NCI-H1436 (cell line): Measurements from ENCODE around the gene MAPK8.

ENCODE experiments used
- DNase-seq: peaks from one replicate; lab custom pipeline; 2025; lab: John Stamatoyannopoulos, UW

Gene MAPK8

DNA sequence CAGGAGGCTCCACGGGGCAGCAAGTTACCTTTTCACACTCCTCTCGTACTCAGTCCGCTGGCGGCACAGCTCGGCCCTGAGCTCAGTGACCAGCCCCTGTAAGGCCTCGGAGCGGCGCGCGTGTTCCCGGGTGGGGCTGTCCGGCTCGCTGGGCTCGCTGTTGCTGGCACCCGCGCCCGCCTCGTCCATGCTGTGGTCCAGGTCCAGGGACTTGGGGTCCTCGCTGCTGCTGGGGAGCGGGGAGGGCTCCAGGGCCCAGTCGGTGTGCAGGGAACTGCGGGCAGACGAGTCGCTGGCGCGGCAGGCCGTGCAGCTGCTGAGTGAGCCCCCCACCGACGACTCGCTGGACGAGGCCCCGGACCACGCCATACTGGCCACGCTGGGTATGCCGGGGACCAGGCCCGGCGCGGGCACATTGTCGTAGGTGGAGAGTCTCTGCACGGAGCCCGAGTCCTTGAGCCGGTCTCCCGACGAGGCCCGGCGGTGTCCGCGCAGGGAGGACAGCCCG lies 143.8 kb downstream of the MAPK8 start:
- DNase-seq = no peak

DNA sequence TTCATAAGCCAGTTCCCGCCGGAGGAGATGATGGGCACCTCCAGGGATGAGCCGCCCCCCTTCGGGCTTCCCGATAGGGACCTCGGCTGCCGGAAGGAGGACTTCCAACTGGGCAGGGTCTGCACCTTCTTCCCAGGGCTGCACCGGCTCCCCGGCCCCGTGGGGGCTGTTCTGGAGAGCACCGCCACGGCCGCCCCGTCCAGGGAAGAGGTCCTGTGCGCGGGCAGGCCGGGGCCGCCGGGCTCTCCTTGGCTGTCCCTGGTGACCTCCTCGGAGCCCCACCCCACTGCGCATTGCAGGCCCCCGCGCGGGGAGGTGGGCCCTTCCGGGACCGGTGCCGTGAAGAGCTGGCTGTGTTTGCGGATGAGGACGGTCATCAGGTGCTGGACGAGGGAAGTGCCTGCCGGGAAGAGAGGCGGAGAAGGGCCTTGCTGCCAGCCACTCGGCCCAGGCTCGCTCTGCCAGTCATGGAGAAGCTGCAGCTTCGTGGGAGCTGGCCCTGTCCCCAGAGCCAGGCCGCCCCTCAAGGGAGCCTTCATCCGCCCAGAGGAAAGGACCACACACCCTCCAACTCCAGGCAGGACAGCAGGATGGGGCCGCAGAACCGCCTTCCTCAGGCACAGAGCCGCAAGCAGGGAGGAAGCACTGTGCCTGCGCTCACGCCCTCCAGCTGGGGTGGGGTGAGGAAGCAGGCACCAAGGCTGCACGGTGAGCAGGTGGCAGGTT lies 144.4 kb downstream of the MAPK8 start:
- no peak for DNase-seq

DNA sequence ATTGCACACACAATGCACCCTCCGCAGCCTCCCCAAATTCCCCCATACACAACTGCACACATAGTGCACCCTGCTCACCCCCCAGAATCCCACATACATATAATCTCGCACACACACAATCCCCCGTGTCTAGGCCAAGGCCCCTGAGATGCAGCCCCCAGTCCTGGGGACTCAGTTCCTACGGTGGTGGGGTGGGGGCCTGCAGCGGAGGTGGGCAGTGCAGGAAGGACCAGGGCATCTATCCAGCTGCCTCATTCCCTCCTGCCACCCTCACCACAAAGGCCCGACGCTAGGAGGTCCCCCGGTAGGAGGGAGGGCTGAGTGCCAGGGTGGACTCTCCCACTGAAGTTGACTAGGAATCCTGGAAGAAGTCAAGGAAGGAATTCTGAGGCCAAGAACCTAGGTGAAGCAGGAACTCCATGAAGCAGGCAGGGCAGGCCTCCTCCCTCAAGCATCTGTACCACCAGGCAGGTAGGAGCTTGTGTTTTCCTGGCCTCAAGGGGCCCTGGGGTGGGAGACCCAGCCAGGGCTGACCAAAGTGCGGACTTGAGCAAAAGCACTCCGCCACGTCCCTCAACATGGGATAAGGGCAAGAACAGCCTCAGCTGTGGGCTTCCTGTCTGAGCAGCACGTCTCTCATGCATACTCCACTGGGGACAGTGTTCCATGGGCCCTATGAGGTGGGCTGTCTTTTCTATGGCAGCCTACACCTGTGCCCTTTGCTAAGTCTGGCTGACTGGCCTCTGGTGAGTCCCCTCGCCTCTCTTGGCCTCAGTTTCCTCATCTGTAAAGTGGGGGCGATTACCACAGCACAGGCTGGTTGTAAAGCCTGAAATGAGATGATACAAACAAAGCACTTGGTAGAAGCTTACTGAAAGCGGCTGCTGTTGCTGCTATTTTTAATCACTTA lies 145.7 kb downstream of the MAPK8 start:
- DNase-seq = no peak

DNA sequence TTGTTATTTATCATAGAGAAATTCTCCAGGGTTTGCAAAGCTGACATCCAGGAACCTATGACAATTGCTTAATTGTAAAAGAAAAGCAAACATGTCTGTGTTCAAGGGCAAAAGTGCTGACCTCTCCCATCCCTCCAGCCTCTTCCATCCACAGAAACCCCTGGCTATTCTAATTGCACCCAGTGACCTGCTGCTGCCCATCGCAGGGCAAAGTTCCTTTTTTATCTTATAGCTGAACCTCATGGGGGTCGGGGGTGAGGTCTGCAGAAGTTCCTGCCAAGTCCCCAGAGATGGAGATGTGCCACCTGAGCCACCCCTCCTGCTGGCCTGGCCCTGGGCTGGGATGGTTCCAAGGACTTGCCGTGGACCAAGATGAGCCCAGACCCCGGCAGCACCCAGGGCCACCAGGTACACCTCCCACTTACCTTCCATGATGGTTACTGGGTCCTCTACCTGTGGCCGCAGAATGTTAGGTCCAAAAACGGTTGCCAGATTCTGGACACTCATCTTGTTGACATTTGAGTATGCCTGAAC lies 146.5 kb downstream of the MAPK8 start:
- DNase-seq = no peak

DNA sequence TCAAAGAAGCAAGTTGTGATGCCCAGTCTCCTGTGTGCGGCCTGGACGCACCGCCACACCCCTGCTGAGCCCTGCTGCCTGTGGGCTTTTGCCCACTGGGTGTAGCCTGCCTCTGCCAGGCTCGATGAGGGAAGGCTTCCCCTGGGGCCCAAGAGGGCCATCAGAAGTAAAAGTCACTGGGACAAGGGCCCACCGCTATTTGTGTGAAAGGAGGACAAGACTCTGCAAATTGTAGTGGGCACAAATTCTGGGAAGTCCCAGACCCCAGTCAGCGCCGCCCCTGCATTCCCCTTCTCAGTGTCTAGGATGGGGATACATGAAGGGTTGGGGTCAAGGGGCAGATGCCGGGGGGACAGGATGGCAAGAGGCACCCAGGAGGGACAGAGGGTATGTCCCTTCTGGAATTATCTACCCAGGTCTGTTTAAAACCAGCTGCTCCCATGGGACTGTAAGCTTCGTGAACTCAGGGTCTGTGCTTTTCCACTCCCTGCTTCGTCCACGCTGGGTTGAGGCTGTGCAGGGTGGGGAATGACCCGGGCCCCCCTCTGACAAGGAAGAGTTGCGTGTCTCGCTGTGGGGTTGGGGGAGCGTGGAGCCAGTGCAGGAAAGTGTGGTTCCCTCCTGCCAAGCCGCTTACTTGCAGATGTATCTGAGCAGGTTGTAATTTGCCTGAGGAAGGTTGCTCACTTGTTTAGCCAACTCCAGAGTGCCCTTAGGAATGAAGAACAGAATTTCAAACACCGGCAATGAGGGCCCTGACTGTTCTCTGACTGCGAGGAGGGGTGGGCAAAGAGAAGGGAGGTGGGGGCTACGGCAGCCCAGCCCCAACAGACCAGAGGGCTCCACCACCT lies 147.2 kb downstream of the MAPK8 start:
- DNase-seq = no peak

DNA sequence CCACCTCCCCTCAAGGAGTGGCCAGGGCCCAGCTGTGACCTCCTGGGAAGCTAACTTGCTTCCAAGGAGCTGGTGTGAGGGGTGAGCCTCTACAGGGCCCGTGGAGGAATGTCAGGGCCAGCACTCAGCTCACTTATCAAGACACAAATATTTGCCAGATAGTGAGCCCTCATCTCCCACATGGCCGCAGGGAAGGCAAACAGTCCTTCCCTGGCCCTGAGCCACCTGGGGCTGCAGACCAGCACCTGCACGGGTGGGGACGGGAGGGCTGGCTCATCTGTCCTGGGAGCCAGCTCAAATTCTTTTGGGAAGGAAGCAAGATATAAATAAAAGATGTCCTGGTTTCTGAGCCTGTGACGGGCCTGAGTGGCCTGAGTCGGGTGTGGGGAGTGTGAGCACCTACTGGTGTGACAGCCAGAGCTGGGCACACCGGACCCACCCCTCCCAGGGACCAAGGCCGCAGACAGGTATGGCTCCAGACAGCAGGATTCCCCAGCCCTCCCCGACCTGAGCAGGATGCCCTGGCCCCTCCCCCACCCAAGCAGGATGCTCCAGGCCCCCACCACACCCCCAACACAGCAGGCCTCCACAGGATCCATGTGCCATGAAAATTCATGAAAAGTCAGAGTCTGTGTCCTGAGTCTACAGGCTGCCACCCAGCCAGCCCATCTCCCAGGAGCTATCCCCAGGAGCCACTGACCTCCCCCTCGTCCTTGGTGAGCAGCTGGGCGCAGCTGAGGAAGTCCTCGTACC lies 148.0 kb downstream of the MAPK8 start:
- no peak for DNase-seq

DNA sequence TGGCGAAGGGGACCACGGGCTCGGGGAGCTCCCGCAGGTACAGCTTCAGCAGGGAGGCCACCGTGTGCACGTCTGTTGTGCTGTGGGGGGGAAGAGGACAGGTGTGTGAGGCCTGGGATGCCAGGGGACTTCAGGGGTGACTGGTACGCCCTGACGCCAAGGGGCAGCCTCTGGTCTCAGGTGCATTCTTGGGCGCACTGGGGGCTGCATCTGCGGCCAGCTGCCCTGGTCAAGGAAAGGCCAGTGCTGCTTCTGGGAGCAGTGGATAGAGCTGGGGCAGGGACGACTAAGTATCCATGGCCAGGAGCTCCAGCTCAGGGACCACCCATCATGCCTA lies 148.5 kb downstream of the MAPK8 start:
- no peak for DNase-seq

DNA sequence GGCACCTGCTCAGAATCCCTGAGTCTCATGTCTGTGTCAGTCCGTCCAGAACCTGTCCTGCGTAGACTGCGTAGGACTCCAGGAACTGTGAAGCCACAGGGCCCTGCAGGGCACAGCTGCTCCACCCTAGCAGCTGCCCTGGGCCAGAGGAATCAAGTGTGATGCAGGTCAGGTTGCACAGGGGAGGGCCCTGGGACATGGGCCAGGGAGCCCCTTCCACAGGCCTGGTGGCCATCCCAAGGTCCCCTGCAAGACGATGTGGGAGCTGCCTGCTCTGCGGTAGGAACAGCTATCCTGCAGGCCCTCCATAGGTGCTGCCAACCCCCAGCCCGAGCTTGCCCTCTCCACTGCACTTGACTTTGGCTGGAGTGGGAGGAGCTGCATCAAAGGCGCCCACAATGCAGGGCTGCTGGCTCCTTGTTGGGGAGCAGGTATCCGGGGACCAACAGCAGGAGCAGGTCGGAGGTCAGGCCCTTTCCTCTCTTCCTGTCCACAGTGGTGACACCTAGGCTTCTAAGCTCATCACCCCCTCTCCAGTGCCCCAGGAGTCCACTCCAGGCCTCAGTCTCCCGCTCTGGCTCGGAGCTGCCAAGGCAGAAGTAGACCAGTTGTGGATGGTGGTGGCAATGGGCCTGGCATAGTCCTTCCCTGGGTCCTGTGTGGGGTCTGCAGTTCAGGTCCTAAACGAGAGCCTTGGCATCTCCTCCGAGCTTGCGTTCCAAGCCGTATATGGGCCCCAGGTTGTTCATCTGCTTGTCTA lies 149.1 kb downstream of the MAPK8 start:
- DNase-seq = no peak

DNA sequence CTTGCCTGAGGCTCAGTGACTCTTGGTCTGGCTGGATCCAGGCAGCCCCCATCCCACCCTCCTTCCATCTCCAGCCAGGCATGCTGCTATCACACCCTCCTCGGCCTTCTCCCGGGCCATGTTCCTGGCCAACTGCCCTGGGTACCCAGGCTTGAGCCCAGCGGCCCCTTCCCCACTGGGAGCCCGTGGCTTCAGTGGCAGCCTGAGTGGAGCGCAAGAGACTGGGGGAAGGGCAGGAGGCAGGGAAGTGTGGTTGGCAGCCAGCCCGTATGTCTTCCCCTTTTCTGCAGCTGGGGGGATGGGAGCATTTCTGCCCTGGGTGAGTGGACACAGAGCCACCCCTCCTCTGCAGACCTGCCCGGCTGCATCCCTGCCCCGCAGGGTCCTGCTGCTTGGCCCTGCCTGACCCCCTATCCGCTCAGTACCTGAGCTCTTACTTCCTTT lies 149.9 kb downstream of the MAPK8 start:
- DNase-seq = no peak

DNA sequence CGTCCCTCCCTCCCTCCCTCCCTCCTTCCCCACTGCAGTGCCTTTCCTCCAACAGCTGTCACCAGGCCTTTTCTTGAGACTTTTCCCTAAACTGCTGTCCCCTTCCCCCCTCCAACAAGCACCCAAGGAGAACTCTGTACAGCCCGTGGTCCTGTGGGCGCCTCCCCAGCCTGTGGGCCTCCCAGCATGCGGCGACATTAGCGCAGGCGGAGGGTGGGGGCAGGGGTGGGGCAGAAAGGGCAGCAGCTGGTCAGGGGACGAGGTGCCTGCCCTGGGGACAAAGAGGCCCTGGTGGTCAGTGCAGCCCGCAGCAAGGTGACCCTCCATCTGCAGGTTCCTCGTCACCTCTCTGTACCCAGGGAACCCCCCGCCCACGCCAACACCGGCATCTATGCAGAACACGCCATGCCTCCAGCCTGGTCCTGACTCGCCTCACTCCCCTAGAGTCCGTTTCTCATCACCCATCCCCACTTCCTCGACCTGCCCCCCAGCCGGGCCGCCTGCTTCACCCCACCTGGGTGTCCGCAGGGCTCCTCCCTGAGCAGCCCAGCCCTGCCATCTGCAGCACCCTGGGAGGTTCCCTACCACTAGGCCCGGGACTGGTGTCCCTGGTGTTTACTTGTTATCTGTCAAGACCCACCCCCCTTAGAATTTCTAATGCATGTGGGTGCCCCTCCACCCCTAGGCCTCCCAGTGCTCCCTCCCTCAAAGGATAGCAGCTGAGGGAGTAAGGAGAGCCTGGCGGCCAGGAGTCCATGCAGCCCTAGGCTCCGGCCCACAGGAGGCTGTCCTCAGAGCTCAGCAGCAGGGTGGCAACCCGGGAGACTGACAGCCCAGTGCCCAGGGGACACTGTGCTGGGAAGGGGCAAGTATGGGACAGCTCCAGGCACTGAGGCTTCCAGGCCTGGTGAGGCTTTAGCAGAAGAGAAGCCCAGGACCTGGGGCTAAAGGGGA lies 150.6 kb downstream of the MAPK8 start:
- DNase-seq = no peak

DNA sequence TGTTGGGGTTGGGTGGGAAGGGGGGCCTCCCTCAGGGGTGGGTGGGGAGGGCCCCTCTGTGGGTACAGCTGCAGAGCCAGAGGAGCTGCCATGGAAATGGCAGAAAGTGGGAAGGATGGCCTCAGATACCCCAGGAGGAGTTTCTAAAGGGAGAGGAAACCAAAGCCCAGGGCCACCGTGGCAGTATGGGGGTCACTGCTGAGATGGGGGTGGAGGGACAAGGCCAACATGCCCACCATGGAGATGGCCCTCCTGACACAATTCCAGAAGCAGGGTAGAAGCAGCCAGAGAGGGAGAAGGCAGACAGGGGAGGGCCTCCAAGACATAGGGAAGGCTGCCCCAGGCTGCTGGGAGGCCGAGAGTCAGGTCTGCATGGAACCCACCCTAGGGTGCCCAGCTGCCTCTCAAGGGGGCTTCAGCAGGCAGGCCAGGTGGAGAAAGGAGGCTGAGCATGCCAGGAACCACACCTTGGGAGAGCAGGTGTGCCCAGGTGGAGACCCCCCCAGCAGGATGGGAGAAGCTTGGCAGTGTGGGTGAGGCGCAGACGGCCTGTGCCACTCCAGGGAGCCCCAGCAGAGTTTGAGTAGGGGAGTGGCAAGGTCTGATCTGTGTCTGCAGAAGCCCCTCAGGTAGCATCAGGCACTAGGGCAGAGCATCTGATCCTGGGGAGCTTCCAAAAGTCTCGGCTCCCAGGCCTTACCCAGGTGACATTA lies 151.6 kb downstream of the MAPK8 start:
- DNase-seq = no peak

DNA sequence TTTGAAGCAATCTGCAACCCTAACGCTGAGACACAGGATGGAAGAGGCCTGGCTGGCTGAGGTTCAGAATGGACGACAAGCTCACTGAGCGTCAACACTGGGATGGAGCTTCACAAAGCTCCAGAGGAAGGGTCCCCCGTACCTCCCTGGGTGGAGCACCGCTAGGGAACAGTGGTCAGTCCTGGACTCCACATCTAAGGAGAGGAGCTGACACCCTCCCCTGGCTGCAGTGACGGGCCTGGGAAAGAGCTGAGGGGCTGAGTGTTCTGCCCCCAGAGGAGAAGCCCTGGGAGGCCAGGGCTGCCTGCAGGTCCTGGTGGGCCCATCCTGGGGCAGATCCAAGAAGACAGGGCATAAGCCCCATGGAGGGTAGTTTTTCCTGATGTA lies 152.2 kb downstream of the MAPK8 start:
- no peak for DNase-seq

DNA sequence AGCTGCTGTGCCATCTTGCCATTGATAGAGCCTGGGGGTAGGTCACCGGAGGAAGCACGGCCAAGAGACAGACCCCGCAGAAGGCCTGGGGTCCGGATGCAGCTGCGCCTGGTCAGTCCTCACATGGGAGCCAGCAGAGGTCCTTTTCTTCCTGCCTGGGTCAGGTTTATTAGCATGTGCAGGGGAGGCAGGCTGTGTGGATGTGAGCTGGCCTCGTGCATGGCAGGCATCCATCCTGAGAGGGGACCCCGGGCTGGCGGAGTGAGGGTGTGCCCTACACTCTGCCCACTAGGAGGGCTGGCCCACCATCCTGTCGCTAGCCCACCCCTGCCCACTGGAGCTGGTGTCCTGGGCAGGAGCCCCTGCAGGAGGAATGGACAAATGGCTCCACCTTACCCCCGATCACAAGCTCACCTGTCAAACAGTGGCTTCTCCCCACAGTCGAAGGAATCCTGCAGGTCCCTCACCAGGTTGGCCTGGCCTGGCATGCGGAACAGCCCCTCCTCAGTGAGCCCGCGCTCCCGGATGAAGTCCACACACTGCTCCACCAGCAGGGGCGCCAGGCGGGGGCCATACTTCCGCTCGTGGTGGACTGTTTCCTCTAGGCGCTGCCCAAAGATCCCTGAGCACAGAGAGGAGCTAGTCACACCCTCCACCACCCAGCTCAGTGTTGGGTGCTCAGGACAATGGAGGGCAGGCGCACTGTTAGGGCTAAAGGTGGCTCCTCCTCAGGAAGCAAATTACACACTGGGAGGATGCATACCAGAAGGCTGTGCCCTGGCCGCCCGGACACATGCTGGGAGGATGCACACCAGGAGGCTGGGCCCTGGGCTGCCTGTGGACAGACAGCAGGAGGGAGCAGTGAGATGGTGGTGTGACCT lies 153.0 kb downstream of the MAPK8 start:
- no peak for DNase-seq

DNA sequence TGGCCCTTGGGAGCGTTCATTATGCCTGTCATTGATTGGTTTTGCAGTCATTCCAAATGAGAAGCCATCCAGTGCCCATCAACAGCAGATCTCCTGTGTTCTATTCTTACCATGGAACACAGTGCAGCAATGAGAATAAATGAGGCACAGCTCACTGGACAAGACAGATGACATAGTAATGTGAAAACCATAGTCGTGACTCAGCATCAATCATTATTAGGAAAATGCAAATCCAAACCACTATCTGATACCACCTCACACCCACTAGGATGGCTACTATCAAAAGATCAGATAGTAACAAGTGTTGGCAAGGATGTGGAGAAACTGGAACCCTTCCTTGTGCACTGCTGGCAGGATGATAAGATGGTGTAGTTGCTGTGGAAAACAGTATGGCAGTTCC lies 153.7 kb downstream of the MAPK8 start:
- no peak for DNase-seq

DNA sequence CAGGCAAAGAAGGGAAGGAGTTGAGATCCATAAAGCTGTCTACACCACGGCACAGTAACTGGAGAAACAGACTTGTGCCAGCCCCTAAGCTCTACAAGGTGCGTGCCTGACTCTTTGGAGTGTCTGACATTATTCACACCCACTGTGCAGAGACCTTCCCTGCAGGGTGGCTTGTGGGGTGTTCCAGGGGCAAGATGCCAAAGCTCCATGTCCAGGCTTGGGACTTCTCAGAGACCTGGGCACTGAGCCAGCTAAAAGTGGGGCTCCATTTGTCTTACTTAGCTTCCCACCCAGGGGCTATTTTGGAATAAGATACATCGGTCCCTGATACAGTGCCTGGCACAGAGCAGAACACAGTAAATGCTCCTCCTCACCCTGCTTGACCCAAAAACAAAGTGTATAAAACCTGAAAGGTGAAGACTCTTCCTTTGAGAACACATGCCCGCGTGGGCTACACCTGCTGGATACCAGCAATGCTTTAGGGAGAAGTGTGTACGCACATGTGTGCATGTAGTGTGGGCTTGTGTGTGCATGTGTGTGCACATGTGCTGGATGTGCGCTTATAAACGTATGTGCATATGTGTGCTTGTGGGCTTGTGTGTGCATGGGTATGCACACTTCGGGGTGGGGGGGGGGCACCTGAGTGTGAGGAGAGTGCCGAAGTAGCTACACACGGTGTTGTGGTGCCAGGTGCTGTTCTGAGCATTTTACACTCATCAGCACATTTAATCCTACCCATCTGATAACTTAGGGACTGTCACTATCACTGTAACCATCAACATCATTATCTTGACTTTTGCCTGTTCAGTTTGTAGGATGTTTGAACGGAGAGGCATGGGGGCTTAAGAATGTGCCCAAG lies 155.4 kb downstream of the MAPK8 start:
- no peak for DNase-seq

DNA sequence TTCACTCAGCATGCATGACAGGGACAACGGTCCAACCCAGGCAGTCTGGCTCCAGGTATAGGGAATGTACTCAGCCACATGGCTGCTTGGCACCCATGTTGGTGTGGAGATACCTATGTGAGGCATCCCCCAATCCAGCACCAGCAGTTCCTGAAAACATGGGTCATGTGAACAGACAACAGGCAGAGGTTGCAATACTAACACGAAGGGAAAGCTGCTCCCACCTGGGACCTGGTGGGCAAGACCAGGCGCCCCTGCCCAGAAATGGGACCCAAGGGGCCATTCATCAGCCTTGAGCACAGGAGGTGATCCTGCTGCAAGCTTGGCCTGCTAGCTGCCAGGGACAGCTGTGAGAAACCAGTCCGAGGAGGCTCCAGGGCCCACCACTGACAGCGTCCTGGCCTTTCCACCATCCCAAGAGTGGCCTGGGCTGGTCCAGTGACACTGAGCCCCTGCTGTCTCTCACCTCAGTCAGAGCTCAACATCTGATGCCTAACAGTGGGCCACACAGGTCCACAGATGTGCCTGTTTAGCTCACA lies 156.1 kb downstream of the MAPK8 start:
- DNase-seq = no peak
